ENCODE measurements around the gene TMEM94. TPM values are rescaled to one million over a fixed set of nuclear protein-coding genes. Genes with fewer than 3 reads are reported as not detected.

The TMEM94 gene
- total and polyA plus RNA-seq, 2 of the 13 experiments (the other 11 are each of a cell fraction or from before 2014, with no cell fraction given) = 32.6 to 134 TPM

DNA sequence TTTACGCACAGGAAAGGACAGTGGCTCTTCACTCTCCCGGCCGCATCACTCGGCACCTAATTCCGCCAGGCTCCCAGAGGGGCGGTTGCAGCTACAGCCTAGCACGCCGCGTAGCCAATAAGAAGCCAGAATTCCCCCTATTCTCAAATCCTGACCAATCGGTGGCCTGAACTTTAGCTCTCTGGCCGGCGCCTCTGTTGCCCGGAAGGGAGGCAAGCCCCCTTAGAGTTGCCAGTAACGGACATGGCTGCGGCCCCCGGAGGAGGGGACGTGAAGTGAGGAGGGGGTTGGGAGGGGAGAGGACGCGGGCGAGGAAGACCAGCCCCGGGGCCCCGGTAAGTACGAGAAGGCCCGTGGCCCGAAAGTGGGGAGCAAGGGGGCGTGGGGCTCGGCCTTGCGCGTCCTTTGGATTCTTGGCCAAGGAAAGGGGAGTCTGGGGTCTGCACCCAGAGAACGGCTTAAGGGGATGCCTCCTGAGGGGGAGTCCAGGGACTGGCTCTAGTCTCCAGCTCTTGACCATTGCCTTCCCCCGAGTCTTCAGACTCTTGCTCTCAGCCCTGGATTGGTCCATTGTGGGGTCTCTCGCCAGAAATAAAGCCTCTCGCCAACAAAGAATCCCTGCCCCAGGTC is at the start of gene TMEM94 (continued):
- TF ChIP-seq, protein P1, sequence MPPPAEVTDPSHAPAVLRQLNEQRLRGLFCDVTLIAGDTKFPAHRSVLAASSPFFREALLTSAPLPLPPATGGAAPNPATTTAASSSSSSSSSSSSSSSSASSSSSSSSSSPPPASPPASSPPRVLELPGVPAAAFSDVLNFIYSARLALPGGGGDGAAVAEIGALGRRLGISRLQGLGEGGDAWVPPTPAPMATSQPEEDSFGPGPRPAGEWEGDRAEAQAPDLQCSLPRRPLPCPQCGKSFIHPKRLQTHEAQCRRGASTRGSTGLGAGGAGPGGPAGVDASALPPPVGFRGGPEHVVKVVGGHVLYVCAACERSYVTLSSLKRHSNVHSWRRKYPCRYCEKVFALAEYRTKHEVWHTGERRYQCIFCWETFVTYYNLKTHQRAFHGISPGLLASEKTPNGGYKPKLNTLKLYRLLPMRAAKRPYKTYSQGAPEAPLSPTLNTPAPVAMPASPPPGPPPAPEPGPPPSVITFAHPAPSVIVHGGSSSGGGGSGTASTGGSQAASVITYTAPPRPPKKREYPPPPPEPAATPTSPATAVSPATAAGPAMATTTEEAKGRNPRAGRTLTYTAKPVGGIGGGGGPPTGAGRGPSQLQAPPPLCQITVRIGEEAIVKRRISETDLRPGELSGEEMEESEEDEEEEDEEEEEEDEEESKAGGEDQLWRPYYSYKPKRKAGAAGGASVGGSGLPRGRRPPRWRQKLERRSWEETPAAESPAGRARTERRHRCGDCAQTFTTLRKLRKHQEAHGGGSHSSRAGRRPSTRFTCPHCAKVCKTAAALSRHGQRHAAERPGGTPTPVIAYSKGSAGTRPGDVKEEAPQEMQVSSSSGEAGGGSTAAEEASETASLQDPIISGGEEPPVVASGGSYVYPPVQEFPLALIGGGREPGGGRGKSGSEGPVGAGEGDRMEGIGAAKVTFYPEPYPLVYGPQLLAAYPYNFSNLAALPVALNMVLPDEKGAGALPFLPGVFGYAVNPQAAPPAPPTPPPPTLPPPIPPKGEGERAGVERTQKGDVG (CRISPR knock-in tag; IDR thresholded peaks at IDR 0.05; ENCODE audit: borderline replicate concordance) = no peak
- TF ChIP-seq ZNF598 (CRISPR knock-in tag; IDR thresholded peaks at IDR 0.05; ENCODE audit: borderline replicate concordance) = no peak; the same call in 1 of the 2 replicates
- no peak for TF ChIP-seq RBM22 (optimal IDR thresholded peaks at IDR 0.05; ENCODE audit: low read length)
- no peak for TF ChIP-seq ZBTB1 (CRISPR knock-in tag; IDR thresholded peaks at IDR 0.05; ENCODE audit: borderline replicate concordance)
- TF ChIP-seq, protein P2, sequence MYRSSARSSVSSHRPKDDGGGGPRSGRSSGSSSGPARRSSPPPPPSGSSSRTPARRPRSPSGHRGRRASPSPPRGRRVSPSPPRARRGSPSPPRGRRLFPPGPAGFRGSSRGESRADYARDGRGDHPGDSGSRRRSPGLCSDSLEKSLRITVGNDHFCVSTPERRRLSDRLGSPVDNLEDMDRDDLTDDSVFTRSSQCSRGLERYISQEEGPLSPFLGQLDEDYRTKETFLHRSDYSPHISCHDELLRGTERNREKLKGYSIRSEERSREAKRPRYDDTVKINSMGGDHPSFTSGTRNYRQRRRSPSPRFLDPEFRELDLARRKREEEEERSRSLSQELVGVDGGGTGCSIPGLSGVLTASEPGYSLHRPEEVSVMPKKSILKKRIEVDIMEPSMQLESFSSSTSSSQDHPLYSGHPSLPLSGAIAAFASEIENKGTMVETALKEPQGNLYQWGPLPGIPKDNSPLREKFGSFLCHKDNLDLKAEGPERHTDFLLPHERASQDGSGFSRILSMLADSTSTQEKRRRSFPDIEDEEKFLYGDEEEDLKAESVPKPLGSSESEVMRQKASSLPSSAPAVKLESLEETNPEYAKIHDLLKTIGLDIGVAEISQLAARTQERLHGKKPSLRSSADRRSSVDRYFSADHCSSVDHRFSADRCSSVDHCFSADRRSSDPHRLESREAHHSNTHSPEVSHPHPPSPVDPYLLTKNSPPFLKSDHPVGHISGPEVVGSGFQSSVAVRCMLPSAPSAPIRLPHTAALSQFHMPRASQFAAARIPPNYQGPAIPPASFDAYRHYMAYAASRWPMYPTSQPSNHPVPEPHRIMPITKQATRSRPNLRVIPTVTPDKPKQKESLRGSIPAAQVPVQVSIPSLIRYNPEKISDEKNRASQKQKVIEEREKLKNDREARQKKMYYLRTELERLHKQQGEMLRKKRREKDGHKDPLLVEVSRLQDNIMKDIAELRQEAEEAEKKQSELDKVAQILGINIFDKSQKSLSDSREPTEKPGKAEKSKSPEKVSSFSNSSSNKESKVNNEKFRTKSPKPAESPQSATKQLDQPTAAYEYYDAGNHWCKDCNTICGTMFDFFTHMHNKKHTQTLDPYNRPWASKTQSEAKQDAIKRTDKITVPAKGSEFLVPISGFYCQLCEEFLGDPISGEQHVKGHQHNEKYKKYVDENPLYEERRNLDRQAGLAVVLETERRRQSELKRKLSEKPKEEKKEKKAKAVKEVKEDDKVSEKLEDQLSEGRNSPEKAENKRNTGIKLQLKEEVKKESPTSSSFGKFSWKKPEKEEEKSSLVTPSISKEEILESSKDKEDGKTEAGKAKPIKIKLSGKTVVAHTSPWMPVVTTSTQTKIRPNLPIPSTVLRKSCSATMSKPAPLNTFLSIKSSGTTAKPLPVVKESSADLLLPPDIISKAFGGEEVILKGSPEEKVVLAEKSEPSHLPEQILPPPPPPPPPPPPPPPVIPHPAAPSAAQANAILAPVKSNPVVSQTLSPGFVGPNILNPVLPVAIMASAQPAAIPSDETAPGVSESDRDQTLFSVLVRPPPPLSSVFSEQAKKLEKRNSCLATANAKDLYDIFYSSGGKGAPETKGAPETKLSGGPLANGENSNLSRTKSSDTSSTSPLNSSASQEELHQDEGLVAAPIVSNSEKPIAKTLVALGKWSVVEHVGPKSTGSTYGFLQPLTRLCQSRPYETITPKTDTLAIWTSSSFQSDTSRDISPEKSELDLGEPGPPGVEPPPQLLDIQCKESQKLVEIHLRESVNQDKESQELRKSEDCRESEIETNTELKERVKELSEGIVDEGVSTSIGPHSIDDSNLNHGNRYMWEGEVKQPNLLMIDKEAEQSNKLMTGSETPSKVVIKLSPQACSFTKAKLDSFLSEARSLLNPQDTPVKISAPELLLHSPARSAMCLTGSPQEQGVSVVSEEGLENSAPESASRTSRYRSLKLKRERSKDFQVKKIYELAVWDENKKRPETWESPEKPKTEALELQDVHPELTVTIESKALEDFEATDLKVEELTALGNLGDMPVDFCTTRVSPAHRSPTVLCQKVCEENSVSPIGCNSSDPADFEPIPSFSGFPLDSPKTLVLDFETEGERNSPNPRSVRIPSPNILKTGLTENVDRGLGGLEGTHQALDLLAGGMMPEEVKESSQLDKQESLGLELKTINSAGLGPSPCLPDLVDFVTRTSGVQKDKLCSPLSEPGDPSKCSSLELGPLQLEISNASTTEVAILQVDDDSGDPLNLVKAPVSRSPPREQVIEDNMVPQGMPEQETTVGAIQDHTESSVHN (CRISPR knock-in tag; IDR thresholded peaks at IDR 0.05) = no peak; the same call in 1 of the 2 replicates
- TF ChIP-seq HMG20B (CRISPR knock-in tag; conservative IDR thresholded peaks at IDR 0.05) = no peak; the same call in 1 of the 2 replicates
- no peak for TF ChIP-seq ATF3 (CRISPR knock-in tag; IDR thresholded peaks at IDR 0.05)
- TF ChIP-seq FOXA1 (IDR thresholded peaks at IDR 0.05) = no peak
- TF ChIP-seq FOXA1 (CRISPR knock-in tag; IDR thresholded peaks at IDR 0.05) = no peak
- TF ChIP-seq TGIF2 (CRISPR knock-in tag; IDR thresholded peaks at IDR 0.05) = peak; percentile 69; the same call in 1 of the 2 replicates
- peak; percentile 72 for TF ChIP-seq ZNF317 (CRISPR knock-in tag; IDR thresholded peaks at IDR 0.05)
- no peak for TF ChIP-seq ZFYVE20 (CRISPR knock-in tag; IDR thresholded peaks at IDR 0.05; ENCODE audit: borderline replicate concordance, low read depth)
- 0 out of 2 replicates have a peak, but pooled peaks have one; percentile 37 for TF ChIP-seq PHF21A (CRISPR knock-in tag; IDR thresholded peaks at IDR 0.05)
- TF ChIP-seq FOXO1 (CRISPR knock-in tag; IDR thresholded peaks at IDR 0.05) = no peak
- peak; percentile 98 for TF ChIP-seq ZNF615 (CRISPR knock-in tag; IDR thresholded peaks at IDR 0.05; ENCODE audit: borderline replicate concordance)
- peak; percentile 28; the same call in 1 of the 2 replicates for TF ChIP-seq ZFP90 (CRISPR knock-in tag; IDR thresholded peaks at IDR 0.05; ENCODE audit: borderline replicate concordance)
- 0 out of 2 replicates have a peak, but pooled peaks have one; percentile 33 for TF ChIP-seq ZNF292 (CRISPR knock-in tag; IDR thresholded peaks at IDR 0.05; ENCODE audit: borderline replicate concordance, low read depth)
- 0 out of 2 replicates have a peak, but pooled peaks have one; percentile 15 for TF ChIP-seq NFKBIZ (CRISPR knock-in tag; IDR thresholded peaks at IDR 0.05)
- no peak for TF ChIP-seq ARNT (IDR thresholded peaks at IDR 0.05)

Measured in HepG2 (cell line).